Stimulated activated CD8-positive, alpha-beta memory T cell treated with anti-CD3 and anti-CD28 coated beads, Interleukin-15, amount 100 ng/mL, for 24 hours (primary cell): ENCODE data around the gene JARID2.

Source experiments
- DNase-seq: peaks from one replicate; pipeline ENCODE4 v3.0.0-alpha.2; 2020; ENCODE audit warnings: low read depth

JARID2 gene

GRCh38 chr6:15493437-15494168, 247.7 kb downstream of the JARID2 start:
- no peak for DNase-seq

- DNase-seq: no peak
These were observed 249.6 kb downstream of the JARID2 start for GRCh38 chr6:15495375-15495901.

GRCh38 chr6:15496345-15497131, 250.7 kb downstream of the JARID2 start:
- no peak for DNase-seq

- no peak for DNase-seq
These were observed 252.8 kb downstream of the JARID2 start for GRCh38 chr6:15498640-15499039.

GRCh38 chr6:15499125-15499524, 253.3 kb downstream of the JARID2 start:
- no peak for DNase-seq

- DNase-seq: no peak
These were observed 253.7 kb downstream of the JARID2 start for GRCh38 chr6:15499591-15499990.

- DNase-seq: no peak
These were observed 254.3 kb downstream of the JARID2 start for GRCh38 chr6:15500078-15500740.

GRCh38 chr6:15500901-15501825, 255.3 kb downstream of the JARID2 start:
- no peak for DNase-seq

- DNase-seq: no peak
These were observed 256.1 kb downstream of the JARID2 start for GRCh38 chr6:15501826-15502445.

- no peak for DNase-seq
These were observed 256.8 kb downstream of the JARID2 start for GRCh38 chr6:15502446-15503345.

GRCh38 chr6:15503346-15503680, 257.4 kb downstream of the JARID2 start:
- DNase-seq: no peak

GRCh38 chr6:15504040-15504495, 258.2 kb downstream of the JARID2 start:
- no peak for DNase-seq

GRCh38 chr6:15504581-15505350, 258.9 kb downstream of the JARID2 start:
- no peak for DNase-seq

- no peak for DNase-seq
These were observed 259.6 kb downstream of the JARID2 start for GRCh38 chr6:15505463-15505918.

GRCh38 chr6:15506066-15506465, 260.2 kb downstream of the JARID2 start:
- no peak for DNase-seq

- no peak for DNase-seq
These were observed 261.4 kb downstream of the JARID2 start for GRCh38 chr6:15507221-15507620.

- DNase-seq: no peak
These were observed 261.9 kb downstream of the JARID2 start for GRCh38 chr6:15507746-15508145.

- DNase-seq: no peak
These were observed 262.6 kb downstream of the JARID2 start for GRCh38 chr6:15508441-15508871.

GRCh38 chr6:15508931-15509330, 263.1 kb downstream of the JARID2 start:
- no peak for DNase-seq
